Left renal pelvis (tissue), 4 donors: ENCODE results near the gene UGT1A10. TPM values are rescaled to one million over a fixed set of nuclear protein-coding genes. Genes with fewer than 3 reads are reported as not detected.

Experiments used
- DNase-seq, 4 donors: peaks; one replicate each; pipeline ENCODE4 v3.0.0-alpha.2; 2013; ENCODE audit warnings: low read depth in 4 of 4, low spot score in 3 of 4
- polyA plus RNA-seq, 4 donors: library from polyadenylated mRNA; unstranded; fragments of 120-200 nt; gene quantifications; one replicate each; pipeline ENCODE4 v1.2.1, GENCODE V29; 2013; ENCODE audit not compliant: insufficient read length in 4 of 4

Gene UGT1A10
- polyA plus RNA-seq, 4 donors, result not detected

DNA sequence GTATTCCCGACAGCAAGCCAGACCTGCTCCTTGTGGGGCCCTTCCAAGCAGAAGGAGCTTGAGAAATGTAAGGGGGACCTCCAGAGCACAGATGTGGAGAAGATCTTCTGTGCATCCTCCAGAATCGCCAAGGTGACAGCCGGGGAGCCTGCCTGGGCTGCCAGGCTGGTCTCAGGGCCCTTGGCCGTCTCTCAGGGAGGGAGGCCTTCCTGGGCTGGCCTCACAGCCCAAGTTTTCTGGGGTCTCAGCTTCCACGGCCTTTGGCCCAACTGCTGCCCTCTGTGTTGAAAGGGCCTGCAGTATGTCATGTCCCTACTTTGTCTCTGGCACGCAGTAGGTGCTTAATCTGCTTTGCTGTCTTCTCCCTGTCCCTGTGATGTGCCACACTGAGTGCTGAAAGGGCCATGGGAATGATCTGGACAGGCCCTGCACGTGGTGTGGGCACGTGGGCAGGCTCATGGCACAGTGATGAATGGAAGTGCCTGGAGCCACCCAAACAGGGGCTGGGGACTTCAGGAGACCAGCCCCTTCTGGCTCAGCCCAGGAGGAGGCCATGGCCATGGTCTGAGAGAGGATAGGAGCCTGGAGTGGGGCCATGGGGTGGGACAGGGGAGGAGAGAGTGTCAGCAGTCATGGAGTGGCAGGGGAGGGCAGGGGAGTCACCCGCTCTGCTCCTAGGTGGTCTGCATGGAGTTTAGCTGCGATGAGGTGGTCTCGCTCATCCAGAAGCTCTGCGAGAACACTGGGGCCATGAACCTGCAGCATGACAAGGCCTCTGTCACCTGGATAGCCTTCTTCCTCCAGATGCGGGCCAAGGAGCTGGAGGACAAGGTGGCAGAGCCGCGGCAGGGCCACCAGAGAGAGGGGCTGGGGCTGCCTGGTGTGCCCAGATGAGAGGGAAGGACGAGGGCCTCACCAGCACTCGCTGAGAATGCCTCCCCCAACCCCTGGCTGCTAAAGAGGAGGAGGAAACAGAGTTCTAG lies 182.7 kb downstream of the UGT1A10 start:
- no peak for DNase-seq

DNA sequence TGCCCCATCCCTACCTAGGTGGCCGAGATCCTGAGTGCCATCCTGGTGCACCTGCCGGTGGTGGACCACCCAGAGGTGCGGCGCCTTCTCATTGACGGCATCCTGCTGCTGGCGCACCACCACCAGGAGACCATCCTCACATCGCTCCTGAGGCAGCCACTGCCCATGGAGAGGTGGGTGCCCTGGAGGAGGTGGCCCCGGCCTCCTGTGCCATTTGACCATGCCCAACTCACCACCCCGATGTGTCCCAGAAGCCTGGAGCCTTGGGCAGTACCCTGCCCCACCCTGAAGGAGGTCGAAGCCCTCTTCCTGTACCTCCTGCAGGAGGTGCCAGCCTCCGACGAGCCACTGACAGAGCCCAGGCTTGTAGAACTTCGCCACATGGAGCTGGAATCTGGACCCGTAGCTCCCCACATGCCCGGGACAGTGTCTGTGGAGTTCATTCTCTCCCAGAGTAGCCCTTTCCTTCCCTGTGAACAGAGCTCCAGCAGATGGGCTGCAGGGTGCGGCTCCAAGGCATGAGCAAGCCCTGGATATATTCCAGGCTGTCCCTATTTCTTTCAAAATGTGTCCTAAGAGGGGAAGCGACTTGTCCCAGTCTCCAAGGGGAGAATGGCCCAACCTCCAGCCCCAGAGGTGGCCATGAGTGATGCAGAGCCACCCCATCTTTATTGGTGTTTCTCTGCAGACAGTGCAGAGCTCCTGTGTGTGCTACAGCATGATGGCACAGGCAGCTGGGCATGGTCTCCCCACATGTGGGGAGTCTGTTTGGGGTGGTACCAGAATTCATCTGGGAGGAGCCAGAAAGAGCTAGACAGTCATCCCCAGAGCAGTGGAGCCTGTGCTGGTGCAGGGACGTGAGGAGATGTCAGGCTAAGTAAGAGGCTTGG lies 183.9 kb downstream of the UGT1A10 start:
- DNase-seq, result no peak

DNA sequence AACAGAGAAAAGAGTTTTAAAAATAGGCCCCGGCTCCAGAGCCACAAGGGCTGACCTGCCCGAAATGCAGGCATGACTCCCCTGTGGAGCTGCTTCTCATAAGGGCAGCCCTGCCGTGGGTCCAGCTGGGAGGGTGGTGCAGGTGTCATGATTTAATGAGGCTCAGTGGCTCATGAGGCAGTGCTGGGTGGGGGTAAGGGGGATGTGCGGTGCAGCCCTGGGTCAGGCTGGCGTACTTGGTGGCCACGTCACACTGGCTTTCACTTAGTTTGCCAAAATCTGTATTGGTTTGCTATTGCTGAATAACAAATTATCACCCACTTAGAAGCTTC lies 184.5 kb downstream of the UGT1A10 start:
- DNase-seq, result no peak

DNA sequence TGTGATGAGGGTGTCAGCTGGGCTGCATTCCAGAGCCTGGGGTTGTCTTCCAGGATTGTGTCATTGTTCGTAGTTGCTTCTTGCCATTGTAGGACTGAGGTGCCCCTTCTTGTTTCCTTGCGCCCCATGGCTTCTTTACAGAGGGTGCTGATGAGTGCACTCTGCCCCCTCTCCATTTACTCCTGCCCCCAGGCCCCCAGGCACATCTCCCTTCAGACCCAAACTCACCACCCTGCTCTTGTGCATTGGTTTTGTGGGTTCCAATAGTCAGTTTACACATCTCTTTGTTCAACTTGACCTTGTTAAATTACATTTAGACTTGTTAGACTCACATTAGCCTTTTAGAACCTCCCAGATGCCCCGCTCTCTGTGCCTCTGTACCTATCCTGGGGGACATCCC lies 184.9 kb downstream of the UGT1A10 start:
- DNase-seq, result no peak

DNA sequence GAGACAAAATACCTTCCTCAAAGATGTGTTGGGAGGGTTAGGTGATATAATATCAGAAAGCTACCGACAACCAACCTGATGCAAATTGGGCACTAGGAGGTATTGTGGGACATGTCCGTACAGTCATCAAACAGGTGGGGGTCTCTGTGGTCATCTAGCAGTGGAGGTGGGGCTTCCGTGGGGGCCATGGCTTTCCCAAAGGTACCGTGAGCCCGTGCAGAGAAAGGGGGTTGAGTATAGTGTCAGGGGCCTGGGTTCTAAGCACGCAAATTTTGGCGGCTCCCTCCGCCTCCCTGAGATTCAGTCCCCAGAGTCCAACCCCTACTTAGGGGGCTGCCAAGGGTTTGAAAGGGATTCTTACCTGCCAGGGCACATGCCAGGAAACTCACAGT lies 185.5 kb downstream of the UGT1A10 start:
- no peak for DNase-seq

DNA sequence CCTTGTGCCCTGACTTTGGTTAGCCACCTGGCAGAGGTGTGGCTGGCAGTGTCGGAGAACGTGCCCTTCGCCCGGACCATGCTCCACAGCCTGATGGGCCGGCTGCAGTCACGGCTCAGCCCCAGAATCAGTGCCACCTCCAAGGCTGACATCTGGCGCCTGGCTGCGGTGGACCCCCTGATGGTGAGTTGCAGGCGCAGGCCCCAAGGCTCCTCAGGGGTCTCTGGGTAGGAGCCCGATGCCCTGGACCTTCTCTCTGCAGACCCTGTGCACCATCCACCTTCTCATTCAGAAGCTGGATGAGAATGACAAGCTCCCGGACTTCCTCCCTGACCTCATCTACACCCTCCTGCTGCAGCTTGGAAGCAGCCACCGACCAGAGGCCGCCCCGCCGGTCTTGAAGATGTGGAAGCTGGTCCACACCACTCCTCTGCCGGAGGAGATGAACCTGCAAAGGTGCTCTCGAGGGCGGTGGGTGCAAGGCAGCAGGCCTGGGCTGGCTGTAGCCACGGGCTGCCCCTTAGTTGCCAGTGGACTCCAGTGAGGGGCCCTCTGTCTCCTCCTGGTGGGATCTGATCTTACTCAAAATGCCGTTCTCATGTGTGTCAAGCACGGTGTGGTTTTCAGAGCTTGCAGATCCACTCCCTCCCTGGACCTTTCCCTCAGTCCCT lies 186.0 kb downstream of the UGT1A10 start:
- no peak for DNase-seq

Other genes starting within 250 kb of the UGT1A10 start
- gene USP40, start 69.7 kb upstream of the UGT1A10 start, polyA plus RNA-seq, result 10 to 100 TPM; 29.3 to 51.8 (median 47.8) TPM
- gene UGT1A8, start 18.8 kb upstream of the UGT1A10 start, polyA plus RNA-seq, result not detected
- gene UGT1A9, start 35.5 kb downstream of the UGT1A10 start, polyA plus RNA-seq, result 1 to 10 TPM in 3 of 4 donors, under 1 TPM in 1; 0.18 to 6.1 (median 4.0) TPM
- under 1 TPM in 1 of 4 donors, not detected in 3; 0.09 TPM for gene UGT1A7, start 45.5 kb downstream of the UGT1A10 start, polyA plus RNA-seq
- 1 to 10 TPM in 3 of 4 donors, under 1 TPM in 1; 0.08 to 5.4 (median 2.9) TPM for gene UGT1A6, start 56.4 kb downstream of the UGT1A10 start, polyA plus RNA-seq
- gene UGT1A5, start 76.5 kb downstream of the UGT1A10 start, polyA plus RNA-seq, result not detected
- gene UGT1A4, start 82.3 kb downstream of the UGT1A10 start, polyA plus RNA-seq, result not detected
- gene UGT1A3, start 92.6 kb downstream of the UGT1A10 start, polyA plus RNA-seq, result not detected
- gene UGT1A1, start 123.8 kb downstream of the UGT1A10 start, polyA plus RNA-seq, result under 1 TPM; 0.07 to 0.39 (median 0.23) TPM
- under 1 TPM in 3 of 4 donors, not detected in 1; 0.13 to 0.40 (median 0.14) TPM for gene MROH2A, start 141.9 kb downstream of the UGT1A10 start, polyA plus RNA-seq
- gene HJURP, start 218.1 kb downstream of the UGT1A10 start, polyA plus RNA-seq, result 10 to 100 TPM; 18.7 to 24.3 (median 22.6) TPM